BE2C (cell line): ENCODE results near the gene HOXB3.

Source experiments
- DNase-seq: peaks from one replicate; pipeline ENCODE4 v3.0.0-alpha.2; 2020
- H3K27me3 ChIP-seq: fragments of 250-450 bp; sonication (Bioruptor Pico); 2 replicates; pipeline ENCODE4 v1.5.1; 2020; ENCODE audit warnings: mild to moderate bottlenecking
- H3K36me3 ChIP-seq: fragments of 250-450 bp; sonication (Bioruptor Pico); 2 replicates; pipeline ENCODE4 v1.5.1; 2020; ENCODE audit warnings: mild to moderate bottlenecking
- H3K4me1 ChIP-seq: fragments of 250-450 bp; sonication (Bioruptor Pico); 2 replicates; pipeline ENCODE4 v1.5.1; 2020
- H3K4me3 ChIP-seq: 2 replicates; pipeline ENCODE4 v1.5.1; 2011; ENCODE audit warnings: low read depth, low read length
- H3K9me3 ChIP-seq: fragments of 250-450 bp; sonication (Bioruptor Pico); 2 replicates; pipeline ENCODE4 v1.5.1; 2020
- TF ChIP-seq, protein P1 (sequence below): IDR thresholded peaks from 2 replicates; pipeline ENCODE4 v1.5.1; 2012; ENCODE audit warnings: mild to moderate bottlenecking, low read depth, low read length

Gene HOXB3

DNA sequence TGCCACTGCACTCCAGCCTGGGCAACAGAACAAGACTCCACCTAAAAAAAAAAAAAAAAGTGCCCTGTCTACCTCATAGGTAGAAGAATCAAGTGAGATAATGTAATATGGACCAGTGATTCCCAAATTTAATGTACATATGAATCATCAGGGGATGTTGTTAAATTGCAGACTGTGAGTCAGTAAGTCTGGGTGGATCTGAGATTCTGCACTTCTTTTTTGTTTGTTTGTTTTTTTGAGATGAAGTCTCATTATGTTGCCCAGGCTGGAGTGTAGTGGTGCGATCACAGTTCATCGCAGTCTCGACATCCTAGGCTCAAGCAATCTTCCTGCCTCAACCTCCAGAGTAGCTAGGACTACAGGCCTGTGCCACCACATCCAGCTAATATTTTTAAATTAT, 90.8 kb downstream of the HOXB3 start:
- H3K4me1 ChIP-seq: no peaks in the 10 kb centered on the region
- no peaks in the 10 kb centered on the region for H3K36me3 ChIP-seq
- DNase-seq: no peak
- H3K27me3 ChIP-seq: peaks cover 38% of the 10 kb centered on the region
- TF ChIP-seq, protein P1, sequence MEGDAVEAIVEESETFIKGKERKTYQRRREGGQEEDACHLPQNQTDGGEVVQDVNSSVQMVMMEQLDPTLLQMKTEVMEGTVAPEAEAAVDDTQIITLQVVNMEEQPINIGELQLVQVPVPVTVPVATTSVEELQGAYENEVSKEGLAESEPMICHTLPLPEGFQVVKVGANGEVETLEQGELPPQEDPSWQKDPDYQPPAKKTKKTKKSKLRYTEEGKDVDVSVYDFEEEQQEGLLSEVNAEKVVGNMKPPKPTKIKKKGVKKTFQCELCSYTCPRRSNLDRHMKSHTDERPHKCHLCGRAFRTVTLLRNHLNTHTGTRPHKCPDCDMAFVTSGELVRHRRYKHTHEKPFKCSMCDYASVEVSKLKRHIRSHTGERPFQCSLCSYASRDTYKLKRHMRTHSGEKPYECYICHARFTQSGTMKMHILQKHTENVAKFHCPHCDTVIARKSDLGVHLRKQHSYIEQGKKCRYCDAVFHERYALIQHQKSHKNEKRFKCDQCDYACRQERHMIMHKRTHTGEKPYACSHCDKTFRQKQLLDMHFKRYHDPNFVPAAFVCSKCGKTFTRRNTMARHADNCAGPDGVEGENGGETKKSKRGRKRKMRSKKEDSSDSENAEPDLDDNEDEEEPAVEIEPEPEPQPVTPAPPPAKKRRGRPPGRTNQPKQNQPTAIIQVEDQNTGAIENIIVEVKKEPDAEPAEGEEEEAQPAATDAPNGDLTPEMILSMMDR: no peak
- no peaks in the 10 kb centered on the region for H3K9me3 ChIP-seq
- no peak overlapping the region for H3K4me3 ChIP-seq
